Skeletal muscle cell (primary cell): ENCODE measurements around the gene SLC2A2.

Experiments
- DNase-seq: peaks from one replicate; pipeline ENCODE4 v3.0.0-alpha.2; 2010; ENCODE audit warnings: low read depth
- H3K4me3 ChIP-seq: 2 replicates; pipeline ENCODE4 v1.5.1; 2011; ENCODE audit warnings: low read depth, mild to moderate bottlenecking, control low read depth, low read length, moderate library complexity

The SLC2A2 gene

DNA sequence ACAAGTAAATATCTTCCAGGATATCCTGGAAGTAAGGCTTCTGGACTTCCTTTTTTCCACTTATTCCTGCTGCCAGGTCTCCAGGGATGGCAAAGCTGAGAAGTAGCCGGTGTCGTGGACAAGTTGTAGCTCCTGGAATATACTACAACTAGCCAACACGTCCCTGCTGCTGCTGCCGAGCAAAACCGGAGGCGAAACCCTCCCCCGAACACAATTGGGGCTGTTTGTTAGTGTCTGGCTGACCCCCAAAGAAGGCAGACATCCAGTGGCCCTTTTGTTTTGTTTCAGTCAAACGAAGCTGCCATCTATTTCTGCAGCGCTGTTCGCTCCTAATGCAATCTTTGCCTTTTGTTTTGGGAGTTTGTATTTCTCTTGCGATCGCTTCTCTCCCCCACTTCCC lies 72.8 kb downstream of the SLC2A2 start:
- H3K4me3 ChIP-seq = no peak overlapping the region
- DNase-seq = no peak

DNA sequence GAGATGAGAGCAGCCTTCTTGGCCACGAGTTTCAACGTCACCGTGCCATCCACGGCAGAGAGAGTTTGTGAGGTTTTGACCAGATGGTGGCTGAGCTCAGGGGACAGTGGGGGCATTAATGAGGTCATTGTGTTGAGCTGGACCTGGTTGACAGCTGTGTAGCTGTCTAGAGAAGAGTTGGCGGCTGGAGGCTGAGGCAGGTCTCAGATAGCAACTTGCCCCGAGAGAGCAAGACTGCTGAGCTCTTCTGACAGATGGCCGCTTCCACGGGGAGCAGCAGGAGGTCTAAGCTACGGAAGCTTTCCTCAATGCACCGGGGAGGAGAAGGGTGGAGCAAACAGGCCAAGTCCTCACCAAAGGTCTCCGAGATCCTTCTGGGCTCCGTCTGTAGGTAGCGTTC lies 73.3 kb downstream of the SLC2A2 start:
- no peak for DNase-seq
- H3K4me3 ChIP-seq = no peak overlapping the region

DNA sequence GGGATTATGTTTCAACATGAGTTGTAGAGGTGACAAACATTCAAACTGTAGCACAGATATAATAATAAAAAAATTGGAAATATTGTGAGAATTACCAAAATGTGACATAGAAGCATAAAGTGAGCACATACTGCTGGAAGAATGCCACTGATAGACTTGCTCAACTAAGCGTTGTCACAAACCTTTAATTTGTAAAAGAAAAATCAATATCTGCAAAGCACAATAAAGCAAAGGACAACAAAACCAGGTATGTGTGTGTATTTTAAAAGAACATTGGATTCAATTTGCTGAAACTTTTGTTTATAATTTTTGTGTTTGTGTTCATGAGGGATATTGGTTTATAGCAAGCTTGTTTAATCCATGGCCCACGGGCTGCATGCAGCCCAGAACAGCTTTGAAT lies 77.3 kb downstream of the SLC2A2 start:
- H3K4me3 ChIP-seq = no peak overlapping the region
- no peak for DNase-seq

DNA sequence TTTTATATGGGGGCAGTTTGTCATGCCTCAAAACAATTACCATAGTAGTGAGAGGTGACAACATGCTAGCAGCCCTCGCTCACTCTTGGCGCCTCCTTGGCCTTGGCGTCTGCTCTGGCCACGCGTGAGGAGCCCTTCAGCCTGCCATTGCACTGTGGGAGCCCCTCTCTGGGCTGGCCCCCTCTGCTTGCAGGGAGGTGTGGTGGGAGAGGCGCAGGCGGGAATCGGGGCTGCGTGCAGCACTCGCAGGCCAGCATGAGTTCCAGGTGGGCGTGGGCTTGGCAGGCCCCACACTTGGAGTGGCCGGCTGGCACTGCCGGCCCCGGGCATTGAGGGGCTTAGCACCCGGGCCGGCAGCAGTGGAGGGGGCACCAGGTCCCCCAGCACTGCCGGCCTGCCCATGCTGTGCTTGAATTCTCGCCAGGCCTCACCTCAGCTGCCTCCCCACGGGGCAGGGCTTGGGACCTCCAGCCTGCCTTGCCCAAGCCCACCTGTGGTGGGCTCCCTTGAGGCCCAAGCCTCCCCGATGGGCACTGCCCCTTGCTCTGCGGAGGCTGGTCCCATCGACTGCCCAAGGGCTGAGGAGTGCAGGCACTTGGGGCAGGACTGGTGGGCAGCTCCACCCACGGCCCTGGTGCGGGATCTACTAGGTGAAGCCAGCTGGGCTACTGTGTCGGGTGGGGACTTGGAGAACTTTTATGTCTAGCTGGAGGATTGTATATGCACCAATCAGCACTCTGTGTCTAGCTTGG lies 79.3 kb downstream of the SLC2A2 start:
- no peak overlapping the region for H3K4me3 ChIP-seq
- no peak for DNase-seq
